ENCODE data around the gene SRMS.

The SRMS gene

GRCh38 chr20:63547725-63548480, at the start of gene SRMS:
Gene SRMS (minus strand): TSS chr20:63547749. CDS start chr20:63547463, 286 bp downstream.
- DNase-seq (ENCODE audit: low read depth, low spot score): no peak

DNA sequence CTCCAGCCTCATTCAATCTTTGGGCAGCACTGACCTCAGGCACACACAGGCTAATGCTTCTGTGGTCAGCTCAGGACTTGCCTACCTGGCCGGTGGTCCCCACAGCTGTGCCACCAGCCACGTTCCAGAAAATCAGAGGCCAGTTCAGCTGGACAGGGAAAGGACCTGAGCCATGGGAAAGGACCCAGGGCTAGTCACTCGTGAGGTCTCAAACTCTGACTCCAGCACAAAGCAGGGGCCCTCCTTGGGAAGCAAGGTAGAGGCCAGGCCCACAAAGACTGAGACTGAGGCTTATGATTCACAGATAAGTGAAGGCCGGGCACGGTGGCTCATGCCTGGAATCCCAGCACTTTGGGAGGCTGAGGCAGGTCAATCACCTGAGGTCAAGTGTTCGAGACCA, 48.9 kb upstream of the SRMS start:
- DNase-seq (ENCODE audit: low read depth, low spot score): no peak

DNA sequence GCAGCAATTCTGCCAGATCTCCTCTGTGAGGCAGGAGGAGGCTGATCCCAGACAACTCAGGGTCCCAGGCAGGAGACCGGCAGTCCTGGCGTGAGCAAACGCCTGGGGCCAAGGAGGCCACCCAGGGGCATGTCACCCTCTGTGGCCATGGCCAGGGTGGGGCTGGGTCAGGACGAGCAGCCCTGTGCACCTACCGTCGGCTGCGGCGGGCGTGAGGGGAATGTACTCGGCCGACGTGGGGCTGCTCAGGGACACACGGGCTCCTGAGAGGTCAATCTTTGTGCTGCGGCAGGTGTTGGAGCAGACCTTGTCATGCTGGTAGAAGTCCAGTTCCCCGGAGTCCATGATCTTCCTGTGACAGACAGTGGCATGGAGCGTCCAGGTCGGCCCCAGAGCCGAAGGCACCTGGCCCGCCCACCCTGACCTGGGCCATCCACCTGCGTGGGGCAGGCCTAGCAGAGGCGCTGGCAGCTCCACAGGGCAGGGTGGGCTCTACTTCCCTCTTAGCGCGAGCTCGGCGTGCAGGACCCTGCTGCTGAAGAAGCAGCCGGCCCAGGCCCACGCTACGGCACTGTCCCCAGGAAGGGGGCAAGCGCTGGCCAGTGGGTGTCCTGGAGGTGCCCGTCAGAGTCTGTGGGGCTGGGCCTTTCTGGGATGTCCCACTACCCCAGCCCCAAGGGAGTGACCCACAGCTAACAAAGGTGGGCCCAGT, 48.0 kb upstream of the SRMS start:
- DNase-seq (ENCODE audit: low read depth, low spot score): no peak

DNA sequence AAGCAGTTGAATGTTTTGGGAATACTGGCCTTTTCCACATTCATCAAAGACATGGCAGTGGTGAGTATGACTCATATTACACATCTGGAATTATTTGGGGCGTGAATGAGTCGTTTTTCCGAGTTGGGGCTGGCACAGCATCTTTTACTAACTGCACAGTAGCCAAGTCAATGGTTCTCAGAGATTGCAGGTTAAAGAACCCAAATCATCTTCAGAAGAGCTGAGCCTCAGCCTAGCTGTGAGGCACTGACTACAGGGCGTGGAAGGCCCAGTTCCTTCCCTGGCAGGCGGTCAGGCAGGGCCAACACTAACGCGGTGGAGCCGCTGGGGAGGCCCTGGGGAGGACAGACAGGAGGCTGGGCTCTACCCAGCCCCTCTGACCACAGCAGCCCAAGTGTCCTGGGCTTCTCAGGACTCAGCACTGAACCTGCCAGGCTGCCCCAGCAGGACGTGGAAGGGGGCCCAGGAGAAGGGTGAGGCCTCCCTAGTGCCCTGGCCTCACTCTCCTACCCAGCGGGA, 46.6 kb upstream of the SRMS start:
- no peak for DNase-seq (ENCODE audit: low read depth, low spot score)

- DNase-seq (ENCODE audit: low read depth, low spot score): no peak
Observed at GRCh38 chr20:63592661-63593060, 45.1 kb upstream of the SRMS start.

DNA sequence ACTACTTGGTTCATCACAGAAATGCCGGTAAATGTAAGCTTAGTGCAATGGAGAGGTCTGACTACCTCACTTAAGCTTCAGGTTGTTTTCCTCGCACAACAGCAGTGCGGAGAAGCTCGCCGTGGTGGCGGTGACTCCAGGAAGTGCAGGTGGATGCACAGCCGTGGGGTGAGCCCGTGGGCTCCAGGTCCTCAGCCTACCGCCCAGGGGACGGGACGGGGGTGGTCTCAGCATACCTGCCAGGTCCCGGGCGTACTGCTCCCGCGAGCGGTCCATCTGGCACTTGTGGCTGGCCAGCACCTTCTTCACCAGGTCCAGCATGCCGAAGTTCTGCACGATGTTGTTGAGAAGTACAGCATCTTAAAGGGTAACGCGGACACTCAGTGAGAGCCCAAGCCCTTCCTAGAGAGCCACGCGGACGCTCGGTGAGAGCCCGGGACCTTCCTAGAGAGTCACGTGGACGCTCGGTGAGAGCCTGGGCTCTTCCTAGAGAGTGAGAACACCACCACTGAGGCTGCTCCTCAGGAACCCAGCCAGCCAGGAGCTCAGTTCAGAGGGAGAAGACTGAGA, 44.3 kb upstream of the SRMS start:
- DNase-seq (ENCODE audit: low read depth, low spot score): no peak

DNA sequence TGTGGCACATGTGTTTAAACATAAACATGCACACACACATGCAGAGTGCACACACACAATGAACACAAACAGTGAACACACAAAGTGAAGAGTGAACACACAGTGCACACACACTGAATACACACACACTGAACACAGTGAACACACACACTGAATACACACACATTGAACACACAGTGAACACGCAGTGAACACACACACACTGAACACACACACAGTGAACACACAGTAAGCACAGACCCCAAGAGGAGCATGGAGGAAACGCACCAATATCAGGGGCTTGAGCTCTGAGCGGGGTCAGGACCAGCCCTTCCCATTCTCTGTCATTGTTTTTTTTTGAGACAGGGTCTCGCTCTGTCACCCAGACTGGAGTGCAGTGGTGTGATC, 43.6 kb upstream of the SRMS start:
- no peak for DNase-seq (ENCODE audit: low read depth, low spot score)

DNA sequence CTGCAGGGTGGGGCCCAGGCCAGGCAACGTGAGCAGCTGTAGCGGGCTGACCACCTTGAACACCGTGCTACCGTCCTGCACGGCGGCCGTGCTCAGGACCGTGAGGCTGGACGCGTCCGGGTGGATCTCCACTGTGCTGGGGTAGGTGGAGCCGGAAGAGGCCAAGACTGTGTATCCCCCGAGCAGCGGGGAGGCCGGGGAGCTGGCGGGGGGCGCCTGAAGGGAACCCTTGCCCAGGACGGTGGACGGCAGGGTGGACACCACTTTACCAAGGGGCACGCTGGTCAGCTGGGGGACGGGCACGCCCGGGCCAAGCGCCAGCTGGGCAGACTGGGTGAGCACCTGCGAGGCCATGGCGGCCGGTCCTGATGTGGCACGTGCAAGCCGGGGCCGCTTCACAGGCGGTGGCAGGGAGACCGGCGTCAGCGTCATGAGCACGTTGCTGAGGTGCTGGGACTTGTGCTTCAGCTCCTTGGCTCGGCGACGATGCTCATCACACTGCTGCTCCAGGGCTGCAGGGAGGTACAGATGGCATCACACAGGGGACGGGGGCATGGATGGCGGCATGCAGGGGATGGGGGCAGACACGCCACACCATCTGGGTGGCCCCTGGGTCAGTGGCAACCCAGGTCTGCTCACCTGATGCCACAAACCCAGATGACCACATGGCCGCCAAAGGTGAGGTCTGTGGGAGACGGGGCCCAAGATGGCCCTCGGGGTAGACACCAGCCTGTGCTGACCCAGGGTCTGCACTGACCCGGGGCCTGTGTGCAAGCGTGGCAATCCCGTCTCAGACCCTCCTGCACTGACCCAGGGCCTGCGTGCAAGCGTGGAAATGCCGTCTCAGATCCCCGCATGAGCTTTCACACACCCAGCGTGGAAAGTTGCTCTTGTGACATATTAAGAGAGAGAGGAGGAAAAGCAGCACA, 42.9 kb upstream of the SRMS start:
- DNase-seq (ENCODE audit: low read depth, low spot score): no peak

DNA sequence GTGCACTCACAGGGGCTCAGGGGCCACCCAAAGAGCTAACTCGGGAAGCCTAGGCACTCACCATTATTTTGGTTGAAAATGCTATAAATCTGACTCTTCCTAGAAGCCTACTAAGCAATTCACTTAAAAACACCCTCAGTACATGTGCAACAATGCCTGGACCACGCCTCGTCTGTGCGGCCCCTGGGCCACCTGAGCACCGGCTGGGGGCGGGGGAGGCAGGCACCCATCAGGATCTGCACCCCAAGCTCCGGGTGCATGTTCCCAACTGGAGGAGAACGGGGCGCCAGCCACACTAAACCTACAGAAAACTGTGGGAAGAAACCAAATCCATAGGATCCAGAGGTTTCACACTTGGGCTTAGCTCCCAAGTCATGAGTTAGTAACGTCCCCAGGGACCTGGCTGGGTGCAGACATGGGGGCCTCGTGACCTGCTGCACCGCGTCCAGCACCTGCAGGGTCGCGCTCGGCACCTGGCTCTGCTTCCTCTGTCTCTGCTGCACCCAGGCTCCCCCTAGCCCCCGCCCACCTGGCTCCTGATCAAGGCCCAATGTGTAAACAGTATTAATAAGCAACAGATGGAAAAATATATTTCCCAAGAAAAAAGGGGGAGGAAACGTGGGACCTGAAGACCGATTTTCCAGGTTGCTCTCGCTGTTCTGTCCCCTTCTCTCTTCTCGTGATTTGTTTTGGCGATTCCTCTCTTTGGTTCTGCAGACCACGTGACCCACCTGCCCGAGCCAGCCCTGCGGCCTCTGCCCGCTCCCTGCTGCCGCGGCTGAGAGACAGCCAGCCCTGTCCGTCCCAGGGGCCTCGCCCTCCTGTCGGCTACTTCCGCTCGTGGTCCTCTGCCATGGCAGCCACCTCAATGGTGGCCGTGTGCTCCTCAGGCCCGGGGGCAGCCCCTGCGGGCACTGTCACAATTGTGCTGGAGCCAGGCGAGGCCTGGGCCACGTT, 42.0 kb upstream of the SRMS start:
- DNase-seq (ENCODE audit: low read depth, low spot score): no peak

GRCh38 chr20:63588641-63589041, 41.1 kb upstream of the SRMS start:
- no peak for DNase-seq (ENCODE audit: low read depth, low spot score)

- no peak for DNase-seq (ENCODE audit: low read depth, low spot score)
Observed at GRCh38 chr20:63587776-63588591, 40.4 kb upstream of the SRMS start.

DNA sequence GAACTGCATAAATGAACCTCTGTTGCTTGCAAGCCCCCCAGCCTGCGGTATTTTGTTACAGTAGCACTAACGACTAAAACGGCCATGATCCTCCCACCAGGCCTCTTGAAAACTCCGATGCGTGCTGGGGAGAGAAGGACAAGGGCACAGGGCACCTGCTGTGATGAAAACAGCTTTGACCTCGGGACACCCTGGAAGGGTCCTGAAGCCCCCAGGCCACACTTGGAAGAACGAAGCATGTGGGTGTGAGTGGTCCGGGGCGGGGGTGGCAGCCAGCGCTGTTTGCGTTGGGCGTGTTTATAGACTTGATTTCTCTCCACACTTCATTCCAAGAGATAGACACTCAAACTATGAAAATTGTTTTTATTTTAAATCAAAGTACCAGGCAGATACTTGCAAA, 39.7 kb upstream of the SRMS start:
- no peak for DNase-seq (ENCODE audit: low read depth, low spot score)

DNA sequence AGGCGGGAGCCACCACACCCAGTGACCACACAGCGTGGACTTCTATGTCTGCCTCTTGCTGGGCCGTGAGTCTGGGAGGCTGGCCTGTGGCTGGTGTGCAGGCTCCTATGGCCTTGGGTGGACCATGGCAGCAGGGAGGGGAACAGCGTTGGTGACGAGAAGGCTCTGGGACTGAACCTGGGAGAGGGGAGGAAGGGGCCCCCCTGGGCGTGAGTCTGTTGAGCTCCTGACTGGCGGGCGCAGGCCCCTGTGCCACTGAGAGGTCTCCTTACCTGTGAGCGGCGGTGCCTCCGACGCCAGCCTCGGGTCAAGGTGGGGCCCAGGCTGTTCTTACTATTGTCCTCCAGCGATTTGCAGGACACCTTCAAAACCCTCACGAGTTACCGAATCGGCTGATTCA, 39.2 kb upstream of the SRMS start:
- no peak for DNase-seq (ENCODE audit: low read depth, low spot score)

GRCh38 chr20:63585616-63586565, 38.3 kb upstream of the SRMS start:
- DNase-seq (ENCODE audit: low read depth, low spot score): no peak

DNA sequence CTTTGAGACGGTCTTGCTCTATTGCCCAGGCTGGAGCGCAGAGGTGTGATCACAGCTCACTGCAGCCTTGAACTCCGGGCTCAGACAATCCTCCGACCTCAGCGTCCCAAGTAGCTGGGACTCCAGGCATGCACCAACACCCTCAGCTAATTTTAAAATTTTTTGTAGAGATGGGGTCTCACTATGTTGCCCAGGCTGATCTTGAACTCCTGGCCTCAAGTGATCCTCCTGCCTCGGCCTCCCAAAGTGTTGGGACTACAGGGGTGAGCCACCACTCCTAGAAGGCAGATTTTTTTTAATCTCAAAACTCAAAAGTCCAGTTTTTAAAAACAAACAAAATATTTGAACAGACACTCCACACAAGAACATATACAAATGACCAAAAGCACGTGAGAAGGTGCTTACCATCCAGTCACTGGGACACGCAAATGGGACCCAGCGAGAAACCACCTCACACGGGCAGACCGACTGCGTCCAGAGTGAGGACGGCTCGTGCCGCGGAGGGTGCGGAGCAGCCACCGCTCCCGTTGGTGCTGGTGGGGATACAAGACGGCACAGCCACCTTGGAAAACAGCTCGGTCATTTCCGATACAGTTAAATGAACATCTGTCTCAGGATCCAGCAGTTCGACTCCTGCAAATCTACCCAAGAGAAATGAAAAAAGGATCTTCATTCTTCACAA, 35.0 kb upstream of the SRMS start:
- no peak for DNase-seq (ENCODE audit: low read depth, low spot score)

DNA sequence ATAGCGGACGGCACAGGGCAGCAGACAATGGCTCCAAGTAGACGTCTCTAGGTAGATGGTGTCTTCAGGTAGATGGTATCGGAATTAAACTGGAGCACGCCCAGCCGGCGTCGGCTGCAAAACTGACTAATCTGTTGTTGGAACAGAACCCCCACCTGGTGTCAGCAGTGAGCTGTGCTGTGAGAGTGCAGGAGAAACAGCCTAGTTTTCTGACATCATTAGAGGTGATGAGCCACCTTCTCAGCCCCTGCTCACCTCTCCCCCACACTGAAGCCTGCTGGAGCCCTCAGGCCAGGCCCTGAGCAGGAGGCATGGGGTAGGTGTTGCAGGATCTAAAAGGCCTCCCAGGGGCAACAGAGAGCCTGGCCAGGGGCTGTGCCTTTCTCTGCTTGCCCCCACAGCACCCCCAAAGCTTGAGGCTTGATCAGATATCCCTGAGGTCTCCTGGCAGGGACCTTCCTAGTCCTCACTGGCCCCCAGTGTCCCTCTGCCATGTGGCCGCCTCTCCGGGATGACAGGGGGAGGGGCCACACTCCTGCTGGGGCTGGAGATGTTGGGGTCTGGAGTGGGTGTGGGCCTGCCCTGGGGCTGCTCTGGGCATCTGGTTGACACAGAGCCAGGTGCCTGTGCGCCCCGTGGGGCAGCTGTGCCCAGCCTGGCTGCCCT, 33.4 kb upstream of the SRMS start:
- peak; percentile 31 for DNase-seq (ENCODE audit: low read depth, low spot score)

- no peak for DNase-seq (ENCODE audit: low read depth, low spot score)
Observed at GRCh38 chr20:63579017-63579694, 31.6 kb upstream of the SRMS start.

Measured in activated naive CD8-positive, alpha-beta T cell treated with anti-CD3 and anti-CD28 coated beads, Interleukin-2, amount 50 U/mL, for 16 hours (primary cell).